ENCODE data around the gene MAPKAPK2. TPM values are rescaled to one million over a fixed set of nuclear protein-coding genes. Genes with fewer than 3 reads are reported as not detected.

Gene MAPKAPK2
- total RNA-seq, 6 donors from 2014 or later = 64.8 to 135 (median 84.3) TPM

DNA sequence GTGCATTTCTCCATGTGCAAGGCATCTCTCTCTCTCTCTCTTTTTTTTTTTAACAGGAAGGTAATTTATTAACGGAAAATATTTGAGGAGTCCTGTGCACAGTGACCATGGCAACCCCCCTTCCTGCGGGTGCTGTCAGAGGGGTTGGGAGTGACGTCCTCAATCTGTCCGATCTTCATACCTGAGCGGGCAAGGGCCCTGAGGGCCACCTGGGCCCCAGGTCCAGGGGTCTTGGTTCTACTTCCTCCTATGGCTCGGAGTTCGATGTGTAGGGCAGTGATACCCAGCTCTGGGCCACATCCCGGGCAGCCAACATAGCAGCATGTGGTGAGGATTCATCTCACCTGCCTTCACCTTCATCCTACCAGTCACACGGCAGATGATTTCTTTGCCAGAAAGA lies 11.0 kb downstream of the MAPKAPK2 start:
- WGBS, 2 donors = 87 to 90% methylated on average over 9 of the region's 9 CpGs
- ATAC-seq (ENCODE audit: low FRiP score in 2 of 2) = no peak

DNA sequence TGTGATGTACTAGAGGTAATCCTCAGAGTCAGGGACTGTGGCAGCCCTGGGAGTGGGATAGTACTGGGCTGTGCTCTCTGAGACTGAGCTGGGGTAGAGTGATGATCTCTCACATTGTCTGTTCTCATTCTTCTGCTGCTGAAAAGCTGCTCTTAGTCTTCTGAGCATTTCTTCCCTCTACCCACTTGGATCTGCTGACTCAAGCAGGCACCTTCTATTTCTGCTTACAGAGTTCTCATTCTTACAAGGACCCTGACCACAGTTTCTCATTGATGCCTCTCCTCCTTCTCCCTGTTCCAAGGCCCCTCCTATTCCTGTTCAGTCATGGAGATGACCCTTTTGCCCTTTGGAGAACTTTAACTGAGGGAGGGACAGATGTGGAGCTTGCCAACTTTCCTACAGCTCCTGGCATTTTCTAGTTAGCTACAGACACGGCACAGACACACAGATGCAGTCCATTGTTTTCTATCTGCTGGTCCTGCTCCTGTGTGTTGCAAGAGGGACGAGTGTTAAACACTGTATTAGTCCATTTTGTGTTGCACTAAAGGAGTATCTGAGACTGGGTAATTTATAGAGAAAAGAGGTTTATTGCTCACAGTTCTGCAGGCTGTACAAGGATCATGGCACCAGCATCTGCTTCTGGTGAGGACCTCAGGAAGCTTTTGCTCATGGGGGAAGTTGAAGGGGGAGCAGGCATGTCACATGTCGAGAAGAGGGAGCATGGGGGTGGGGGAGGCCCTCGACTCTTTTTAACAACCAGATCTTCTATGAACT lies 12.3 kb downstream of the MAPKAPK2 start:
- Histone ChIP-seq H3K27ac (no peak overlapping the region), H3K9me3 (no peaks in the 10 kb centered on the region), H3K4me1 (peaks cover 68 to 81% (median 73%) of the 10 kb centered on the region in 4 donors), H3K36me3 (peaks cover 0 to 5% (median 0%) of the 10 kb centered on the region in 4 donors), H3K4me3 (no peak overlapping the region), H3K27me3 (no peaks in the 10 kb centered on the region)
- no peak for ATAC-seq (ENCODE audit: low FRiP score in 2 of 2)
- WGBS, 2 donors = 63 to 69% methylated on average over 4 of the region's 4 CpGs
- no peak for TF ChIP-seq POLR2AphosphoS5 (IDR thresholded peaks at IDR 0.05)
- no peak for TF ChIP-seq POLR2A (IDR thresholded peaks at IDR 0.05)
- TF ChIP-seq EP300 (IDR thresholded peaks at IDR 0.05) = no peak
- TF ChIP-seq, protein P1, sequence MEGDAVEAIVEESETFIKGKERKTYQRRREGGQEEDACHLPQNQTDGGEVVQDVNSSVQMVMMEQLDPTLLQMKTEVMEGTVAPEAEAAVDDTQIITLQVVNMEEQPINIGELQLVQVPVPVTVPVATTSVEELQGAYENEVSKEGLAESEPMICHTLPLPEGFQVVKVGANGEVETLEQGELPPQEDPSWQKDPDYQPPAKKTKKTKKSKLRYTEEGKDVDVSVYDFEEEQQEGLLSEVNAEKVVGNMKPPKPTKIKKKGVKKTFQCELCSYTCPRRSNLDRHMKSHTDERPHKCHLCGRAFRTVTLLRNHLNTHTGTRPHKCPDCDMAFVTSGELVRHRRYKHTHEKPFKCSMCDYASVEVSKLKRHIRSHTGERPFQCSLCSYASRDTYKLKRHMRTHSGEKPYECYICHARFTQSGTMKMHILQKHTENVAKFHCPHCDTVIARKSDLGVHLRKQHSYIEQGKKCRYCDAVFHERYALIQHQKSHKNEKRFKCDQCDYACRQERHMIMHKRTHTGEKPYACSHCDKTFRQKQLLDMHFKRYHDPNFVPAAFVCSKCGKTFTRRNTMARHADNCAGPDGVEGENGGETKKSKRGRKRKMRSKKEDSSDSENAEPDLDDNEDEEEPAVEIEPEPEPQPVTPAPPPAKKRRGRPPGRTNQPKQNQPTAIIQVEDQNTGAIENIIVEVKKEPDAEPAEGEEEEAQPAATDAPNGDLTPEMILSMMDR (IDR thresholded peaks at IDR 0.05) = no peak
- DNase-seq = no peak

More for the DNA sequence above, 11.0 kb downstream of the MAPKAPK2 start:
- no peaks in the 10 kb centered on the region for H3K9me3 ChIP-seq
- H3K27ac ChIP-seq = no peak overlapping the region
- H3K36me3 ChIP-seq = peaks cover 0 to 5% (median 0%) of the 10 kb centered on the region in 4 donors
- H3K4me3 ChIP-seq = no peak overlapping the region
- peaks cover 75 to 88% (median 78%) of the 10 kb centered on the region in 4 donors for H3K4me1 ChIP-seq
- DNase-seq = no peak
- H3K27me3 ChIP-seq = no peaks in the 10 kb centered on the region
- TF ChIP-seq POLR2AphosphoS5 (IDR thresholded peaks at IDR 0.05) (no peak), EP300 (IDR thresholded peaks at IDR 0.05) (no peak), POLR2A (IDR thresholded peaks at IDR 0.05) (no peak)
- TF ChIP-seq, protein P1 (IDR thresholded peaks at IDR 0.05) = no peak

DNA sequence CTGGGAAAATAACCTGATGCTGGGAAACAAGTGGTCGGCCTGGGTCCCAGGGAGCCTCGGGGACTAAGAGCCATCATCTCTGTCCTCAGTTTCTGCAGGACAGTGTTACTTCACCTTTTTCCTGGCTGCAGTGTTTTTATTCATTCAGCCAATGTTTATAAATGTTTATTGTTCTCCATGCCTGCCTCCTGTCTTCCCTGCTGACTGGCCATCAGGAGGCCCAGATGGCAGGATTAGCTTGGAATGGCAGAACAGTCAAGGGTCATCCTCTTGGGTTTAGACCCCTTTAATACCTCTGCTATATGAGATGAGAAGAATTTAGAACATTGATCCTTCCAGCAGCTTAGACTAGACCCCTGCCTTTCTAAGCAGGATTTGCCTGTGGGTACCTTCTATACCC lies 13.3 kb downstream of the MAPKAPK2 start:
- Histone ChIP-seq H3K27me3 (no peaks in the 10 kb centered on the region), H3K27ac (no peak overlapping the region), H3K4me1 (peaks cover 63 to 79% (median 65%) of the 10 kb centered on the region in 4 donors), H3K36me3 (peaks cover 0 to 5% (median 0%) of the 10 kb centered on the region in 4 donors), H3K4me3 (no peak overlapping the region), H3K9me3 (no peaks in the 10 kb centered on the region)
- no peak for ATAC-seq (ENCODE audit: low FRiP score in 2 of 2)
- WGBS, 2 donors = 87 to 100% methylated on average over 2 of the region's 2 CpGs
- no peak for DNase-seq
- TF ChIP-seq, protein P1 (IDR thresholded peaks at IDR 0.05) = no peak
- TF ChIP-seq POLR2AphosphoS5 (IDR thresholded peaks at IDR 0.05) = no peak
- no peak for TF ChIP-seq EP300 (IDR thresholded peaks at IDR 0.05)
- TF ChIP-seq POLR2A (IDR thresholded peaks at IDR 0.05) = no peak

DNA sequence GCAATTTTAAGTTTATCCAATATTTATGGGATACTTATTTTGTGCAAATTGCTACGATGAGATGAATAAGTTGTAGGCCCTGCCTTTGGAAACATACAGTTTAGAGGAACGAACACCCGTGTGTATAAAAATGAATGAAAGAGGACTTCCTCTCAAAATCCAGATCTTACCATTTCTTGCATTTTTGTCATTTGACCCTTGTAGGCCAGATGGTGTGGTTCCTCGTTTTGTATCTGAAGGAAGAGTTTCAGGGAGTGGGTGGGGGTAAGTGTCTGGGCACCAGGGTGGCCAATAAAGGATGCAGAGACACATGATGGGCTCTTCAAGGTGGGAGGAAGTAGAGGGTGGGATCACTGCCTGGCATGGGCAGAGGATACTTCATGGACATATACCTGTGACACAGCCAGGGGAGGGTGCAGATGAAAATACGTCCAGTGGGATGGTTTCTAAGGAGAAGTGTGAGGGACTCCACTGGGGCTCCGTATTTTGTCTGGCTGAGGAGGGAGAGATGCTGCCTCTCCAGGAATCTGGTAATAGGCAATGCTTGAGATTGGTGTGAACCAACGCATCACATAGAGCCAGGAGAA lies 14.4 kb downstream of the MAPKAPK2 start:
- Histone ChIP-seq H3K4me1 (peaks cover 57 to 79% (median 62%) of the 10 kb centered on the region in 4 donors), H3K36me3 (no peaks in the 10 kb centered on the region), H3K27me3 (no peaks in the 10 kb centered on the region), H3K9me3 (no peaks in the 10 kb centered on the region), H3K27ac (peak overlapping the region; percentile 19 to 77 (median 58)), H3K4me3 (no peak overlapping the region)
- WGBS, 2 donors = 67 to 83% methylated on average over 7 of the region's 7 CpGs
- peak in 1 of 2 donors; percentile 11 for ATAC-seq (ENCODE audit: low FRiP score in 2 of 2)
- no peak for DNase-seq
- TF ChIP-seq EP300 (IDR thresholded peaks at IDR 0.05) (no peak), POLR2AphosphoS5 (IDR thresholded peaks at IDR 0.05) (no peak), POLR2A (IDR thresholded peaks at IDR 0.05) (no peak)
- TF ChIP-seq, protein P1 (IDR thresholded peaks at IDR 0.05) = no peak

All from upper lobe of left lung (tissue), 6 donors.